Heart right ventricle (tissue), 16 donors: ENCODE results near the gene SPATA3. TPM values are rescaled to one million over a fixed set of nuclear protein-coding genes. Genes with fewer than 3 reads are reported as not detected.

ENCODE experiments used
- ATAC-seq, 8 donors: fragments of 200-7000 bp; cut with Tn5 transposase; one replicate each; pipeline ENCODE4 v1.9.1; 2020; ENCODE audit warnings: mild to moderate bottlenecking in 8 of 8, moderate library complexity in 8 of 8, moderate number of reproducible peaks in 1 of 8
- DNase-seq, 2 donors: peaks; one replicate each; pipeline ENCODE4 v3.0.0-alpha.2; 2020
- H3K27ac ChIP-seq, 10 donors: fragments of 200-600 bp; sonication (generic) in 2 of 10; one replicate each; pipeline versions ENCODE4 v1.5.0 to v1.8.0; 2020 to 2022; ENCODE audit warnings: mild to moderate bottlenecking in 3 of 10
- H3K27me3 ChIP-seq, 7 donors: fragments of 200-600 bp; one replicate each; pipeline ENCODE4 v1.8.0; 2021 to 2022; ENCODE audit warnings: mild to moderate bottlenecking in 2 of 7
- H3K36me3 ChIP-seq, 9 donors: fragments of 200-600 bp; sonication (generic) in 1 of 9; one replicate each; pipeline versions ENCODE4 v1.5.0 to v1.8.0; 2020 to 2022; ENCODE audit warnings: mild to moderate bottlenecking in 2 of 9
- H3K4me1 ChIP-seq, 9 donors: fragments of 200-600 bp; sonication (generic) in 1 of 9; one replicate each; pipeline versions ENCODE4 v1.5.0 to v1.8.0; 2020 to 2022; ENCODE audit warnings: mild to moderate bottlenecking in 4 of 9
- H3K4me3 ChIP-seq, 10 donors: fragments of 200-600 bp; sonication (generic) in 2 of 10; one replicate each; pipeline versions ENCODE4 v1.5.0 to v1.8.0; 2020 to 2022; ENCODE audit warnings: mild to moderate bottlenecking in 7 of 10, moderate library complexity in 2 of 10
- H3K9me3 ChIP-seq, 11 donors: fragments of 200-600 bp in 10 of 11; sonication (generic) in 2 of 11; one replicate each; pipeline versions ENCODE4 v1.5.0 to v1.8.0; 2013 to 2022; ENCODE audit warnings: mild to moderate bottlenecking in 2 of 11, control low read depth in 1 of 11, moderate library complexity in 1 of 11
- WGBS, 2 donors: extraction: QIAGEN DNeasy Blood & Tissue Kit; methylation state at CpG; one replicate each; pipeline ENCODE4 v1.1.7; 2013; ENCODE audit warnings: inconsistent platforms in 1 of 2; 5-methylcytosine and 5-hydroxymethylcytosine counted together
- intact Hi-C, 10 donors: fragments of 100-400 bp; cut with DNase I; formaldehyde crosslinking; loops; one replicate each; pipeline versions ENCODE4 v1.11.1 to v1.14.2; 2022
- polyA plus RNA-seq, 2 donors: library from polyadenylated mRNA; stranded (reverse); fragments of 200-250 nt; gene quantifications; one replicate each; pipeline ENCODE4 v1.2.3, GENCODE V29; 2013
- total RNA-seq, 10 donors: library from RNA; stranded (reverse); fragmentation: NEBNext Ultra II Directional in 3 of 10; extraction: Animal tissue kit (Norgen Biotek cat#: 25700) in 3 of 10; gene quantifications; one replicate each; pipeline versions ENCODE4 v1.2.1 to v1.2.4, GENCODE V29; 2021 to 2023
- TF ChIP-seq, protein P1 (sequence below), 9 donors: fragments of 200-600 bp; sonication (generic) in 2 of 9; IDR thresholded peaks; one replicate each; pipeline versions ENCODE4 v1.5.0 to v1.8.0; 2021 to 2022; ENCODE audit warnings: antibody characterized with exemption in 9 of 9, mild to moderate bottlenecking in 5 of 9, moderate library complexity in 1 of 9
- donor health status: Arrhythmogenic right ventricular cardiomyopathy.
- donor health status: ischemic (EF 13 %, LVEDD 7.1; RV severe dilation, severe dysfunction).
- donor health status: healthy with polysubstance abuse.
- donor health status: DM: no; HTN: yes; CAD: no.
- donor health status: DM: no; HTN: no; CAD: no.
- donor health status: ischemic (EF 25% LVEDD 6.9; RV normal size, moderate dysfunction).
- donor health status: ischemic (EF 25% LVEDD 5.7; RV mildly dilated, moderate dysfunction).
- donor health status: healthy.
- donor health status: DM: yes; HTN: yes; CAD: no.
- donor health status: Ischemic cardiomyopathy.
- donor health status: ischemic (EF 35%, LVEDD 5.7; RV mildly dilated, moderate dysfunction).
- donor health status: nonischemic (EF 11% LVEDD 7.7; RV severe dilation, severe dysfunction).
- donor health status: DM: yes; HTN: yes; CAD: no.
- donor health status: PGD.
- donor health status: ischemic (EF 29% LVEDD 5.4; RV normal size, mild dysfunction).
- donor health status: nonischemic (EF 23%, LVEDD 6.1; RV moderate dilation, normal function).

The SPATA3 gene
- total and polyA plus RNA-seq, 12 donors: not detected

DNA sequence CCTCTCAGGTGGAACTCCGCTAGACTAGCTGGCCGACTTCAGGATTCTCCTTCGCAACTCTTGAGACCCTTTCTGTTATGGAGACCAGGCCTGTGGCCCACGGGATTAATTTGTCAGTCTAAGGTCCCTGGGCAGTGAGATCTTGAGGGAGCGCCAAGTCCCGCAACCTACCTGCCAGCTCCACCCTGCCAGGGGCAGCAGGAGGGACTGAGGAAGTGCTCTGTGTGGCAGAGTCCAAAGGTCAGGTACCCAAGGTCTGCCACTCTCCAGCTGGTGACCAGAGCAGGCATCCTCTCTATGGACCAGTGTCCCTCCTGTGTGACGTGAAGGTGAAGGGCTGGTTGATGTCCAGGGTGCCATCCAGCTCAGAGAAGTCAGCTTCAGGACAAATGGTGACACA is 4.3 kb upstream of the SPATA3 start:
- DNase-seq (no peak), ATAC-seq (no peak)
- Histone ChIP-seq H3K27ac (no peak overlapping the region), H3K9me3 (no peaks in the 10 kb centered on the region), H3K36me3 (no peaks in the 10 kb centered on the region), H3K4me1 (peaks cover 0 to 6% (median 4%) of the 10 kb centered on the region in 9 donors), H3K27me3 (peaks cover 12 to 80% (median 58%) of the 10 kb centered on the region in 7 donors), H3K4me3 (no peak overlapping the region)
- 89 to 94% methylated on average over 7 of the region's 7 CpGs for WGBS, 2 donors
- TF ChIP-seq, protein P1, sequence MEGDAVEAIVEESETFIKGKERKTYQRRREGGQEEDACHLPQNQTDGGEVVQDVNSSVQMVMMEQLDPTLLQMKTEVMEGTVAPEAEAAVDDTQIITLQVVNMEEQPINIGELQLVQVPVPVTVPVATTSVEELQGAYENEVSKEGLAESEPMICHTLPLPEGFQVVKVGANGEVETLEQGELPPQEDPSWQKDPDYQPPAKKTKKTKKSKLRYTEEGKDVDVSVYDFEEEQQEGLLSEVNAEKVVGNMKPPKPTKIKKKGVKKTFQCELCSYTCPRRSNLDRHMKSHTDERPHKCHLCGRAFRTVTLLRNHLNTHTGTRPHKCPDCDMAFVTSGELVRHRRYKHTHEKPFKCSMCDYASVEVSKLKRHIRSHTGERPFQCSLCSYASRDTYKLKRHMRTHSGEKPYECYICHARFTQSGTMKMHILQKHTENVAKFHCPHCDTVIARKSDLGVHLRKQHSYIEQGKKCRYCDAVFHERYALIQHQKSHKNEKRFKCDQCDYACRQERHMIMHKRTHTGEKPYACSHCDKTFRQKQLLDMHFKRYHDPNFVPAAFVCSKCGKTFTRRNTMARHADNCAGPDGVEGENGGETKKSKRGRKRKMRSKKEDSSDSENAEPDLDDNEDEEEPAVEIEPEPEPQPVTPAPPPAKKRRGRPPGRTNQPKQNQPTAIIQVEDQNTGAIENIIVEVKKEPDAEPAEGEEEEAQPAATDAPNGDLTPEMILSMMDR (IDR thresholded peaks at IDR 0.05): no peak
- intact Hi-C loops: no loop called here

DNA sequence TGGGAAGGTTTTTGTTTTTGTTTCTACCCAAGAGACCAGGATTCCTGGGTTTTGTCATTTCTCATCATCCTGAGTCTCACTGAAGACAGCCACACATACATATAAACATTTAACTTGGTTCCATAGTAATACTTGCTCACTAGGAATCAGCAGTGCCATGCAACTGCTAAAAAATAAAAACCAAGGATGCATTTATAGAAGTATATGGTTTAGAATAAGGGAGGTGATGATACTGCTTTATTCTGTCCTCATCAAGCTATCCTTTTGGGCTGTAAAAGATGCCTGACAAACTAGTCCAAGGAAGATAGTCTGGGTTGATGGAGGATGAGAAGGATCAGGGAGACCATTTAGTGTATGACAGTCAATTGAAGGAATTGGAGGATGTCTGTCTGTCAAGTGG is 740 bp downstream of the SPATA3 start:
- no peaks in the 10 kb centered on the region for H3K9me3 ChIP-seq
- intact Hi-C loops: no loop called here
- H3K27me3 ChIP-seq: peaks cover 0 to 93% (median 63%) of the 10 kb centered on the region in 7 donors
- TF ChIP-seq, protein P1 (IDR thresholded peaks at IDR 0.05): no peak
- no peaks in the 10 kb centered on the region for H3K4me1 ChIP-seq
- ATAC-seq: no peak
- H3K36me3 ChIP-seq: no peaks in the 10 kb centered on the region
- no peak for DNase-seq
- H3K27ac ChIP-seq: no peak overlapping the region
- no peak overlapping the region for H3K4me3 ChIP-seq

DNA sequence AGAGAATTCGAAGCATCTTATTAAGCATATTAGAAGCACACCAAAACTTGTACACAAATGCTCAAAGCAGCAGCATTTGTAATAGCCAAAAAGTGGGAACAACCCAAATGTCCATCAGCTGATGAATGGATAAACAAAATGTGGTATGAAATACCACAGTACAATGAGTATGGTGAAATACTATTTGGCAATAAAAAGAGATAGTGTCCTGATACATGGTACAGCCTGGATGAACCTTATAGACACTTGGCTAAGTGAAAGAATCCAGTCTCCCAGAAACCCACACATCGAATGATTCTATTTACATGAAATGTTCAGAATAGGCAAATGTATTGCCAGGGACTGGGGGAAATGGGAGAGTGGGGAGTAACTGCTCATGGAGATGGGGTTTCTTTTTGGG is 3.0 kb downstream of the SPATA3 start:
- no peak for ATAC-seq
- WGBS, 2 donors: 89 to 92% methylated on average over 2 of the region's 2 CpGs

DNA sequence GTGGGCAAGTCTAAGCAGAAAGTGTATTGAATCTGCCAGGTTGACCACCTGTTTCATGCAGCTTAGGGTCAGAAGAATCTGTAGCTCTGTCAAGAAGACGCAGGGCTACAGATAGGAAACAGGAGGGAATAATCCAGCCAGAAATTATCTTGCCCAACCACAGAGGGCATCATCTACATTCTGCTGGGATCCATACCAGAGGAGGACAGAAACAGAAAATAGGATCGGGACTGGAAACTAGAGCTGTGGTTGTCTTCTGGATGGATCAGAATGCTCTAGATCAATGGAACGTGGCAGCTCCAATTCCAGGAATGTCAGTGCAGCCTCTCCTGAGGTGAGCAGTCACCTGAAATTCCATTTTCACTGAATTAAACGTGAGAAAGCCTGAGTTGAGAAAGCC is 3.6 kb downstream of the SPATA3 start:
- intact Hi-C loops: no loop called here
- Histone ChIP-seq H3K9me3 (no peaks in the 10 kb centered on the region), H3K4me1 (no peaks in the 10 kb centered on the region), H3K27me3 (peaks cover 0 to 72% (median 59%) of the 10 kb centered on the region in 7 donors), H3K36me3 (no peaks in the 10 kb centered on the region), H3K27ac (no peak overlapping the region), H3K4me3 (no peak overlapping the region)
- 66 to 67% methylated on average over 4 of the region's 4 CpGs for WGBS, 2 donors
- TF ChIP-seq, protein P1 (IDR thresholded peaks at IDR 0.05): no peak
- DNase-seq (no peak), ATAC-seq (no peak)

More for the DNA sequence above, 3.0 kb downstream of the SPATA3 start:
- H3K9me3 ChIP-seq: no peaks in the 10 kb centered on the region
- H3K4me1 ChIP-seq: no peaks in the 10 kb centered on the region
- intact Hi-C loops: no loop called here
- no peak for DNase-seq
- H3K4me3 ChIP-seq: no peak overlapping the region
- H3K27me3 ChIP-seq: peaks cover 0 to 78% (median 62%) of the 10 kb centered on the region in 7 donors
- H3K27ac ChIP-seq: no peak overlapping the region
- no peaks in the 10 kb centered on the region for H3K36me3 ChIP-seq
- TF ChIP-seq, protein P1 (IDR thresholded peaks at IDR 0.05): no peak
